ENCODE measurements around the gene CHIT1. TPM values are rescaled to one million over a fixed set of nuclear protein-coding genes. Genes with fewer than 3 reads are reported as not detected.

The CHIT1 gene
- total RNA-seq, 1 experiment from 2014 or later = not detected

DNA sequence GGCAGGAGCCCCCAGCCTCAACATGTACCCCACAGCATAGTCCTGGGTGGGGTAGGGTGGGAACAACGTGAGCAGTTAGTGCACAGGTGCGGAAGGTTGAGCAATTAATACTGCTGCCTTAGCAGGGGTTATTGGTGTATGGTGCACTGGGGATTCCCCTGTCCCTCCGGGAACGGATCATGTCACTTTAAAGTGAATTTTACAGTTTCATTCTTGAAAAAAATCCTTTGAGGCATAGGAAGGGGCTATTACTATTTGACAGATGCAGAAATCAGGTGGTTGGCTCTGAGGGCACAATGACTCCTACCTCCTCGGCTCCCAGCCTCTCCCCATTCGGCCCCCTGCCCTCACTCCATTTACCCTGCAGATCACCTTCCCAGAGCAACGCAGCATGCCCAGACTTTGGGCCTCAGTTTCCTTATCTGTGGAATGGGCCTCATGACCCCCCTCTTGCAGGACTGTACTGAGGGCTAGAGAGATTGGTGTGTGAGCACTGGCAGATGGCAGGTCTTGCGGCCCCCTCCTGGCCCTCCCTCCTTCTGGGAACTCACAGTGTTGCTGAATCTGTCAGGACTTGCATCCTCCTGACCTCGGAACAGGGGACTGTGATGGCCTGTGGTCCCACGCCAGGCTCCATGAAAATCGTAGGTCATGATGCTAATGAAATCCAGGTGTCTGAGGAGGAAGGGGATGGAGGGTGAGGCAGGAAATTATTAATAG is 48.7 kb downstream of the CHIT1 start:
- Histone ChIP-seq H4K20me1 (ENCODE audit: insufficient read depth) (no peaks in the 10 kb centered on the region), H3K9me2 (ENCODE audit: insufficient read depth) (no peaks in the 10 kb centered on the region), H3K27me3 (ENCODE audit: insufficient read depth, low read length) (no peaks in the 10 kb centered on the region), H3K36me3 (ENCODE audit: control insufficient read depth in 1 of 2, insufficient read depth in 2 of 2, low read length in 2 of 2) (no peaks in the 10 kb centered on the region), H3K79me2 (ENCODE audit: insufficient read depth, low read length) (no peaks in the 10 kb centered on the region), H3K27ac (ENCODE audit: low read depth, low read length) (no peak overlapping the region), H3K9me3 (ENCODE audit: control insufficient read depth in 1 of 2, insufficient read depth in 1 of 2, low read depth in 1 of 2, low read length in 2 of 2) (no peaks in the 10 kb centered on the region), H3K4me1 (ENCODE audit: control insufficient read depth in 1 of 2, insufficient read depth in 2 of 2, low read length in 2 of 2) (peaks cover 21 to 54% of the 10 kb centered on the region in 2 experiments), H3K9ac (ENCODE audit: low read length) (no peak overlapping the region), H2AFZ (ENCODE audit: low read depth, low read length, poor library complexity, severe bottlenecking) (no peak overlapping the region), H3K4me2 (ENCODE audit: low read length) (no peak overlapping the region), H3K4me3 (replicated peaks in 1 of 2; ENCODE audit: low read depth in 1 of 2, low read length in 2 of 2) (no peak overlapping the region)
- ATAC-seq = no peak
- RAD21 ChIA-PET (ENCODE audit: low non-redundant PET in 1 of 2, low total read pairs in 2 of 2, uncharacterized antibody in 2 of 2, unreplicated experiment in 2 of 2) = no interaction called here
- no peak for DNase-seq (ENCODE audit: low read depth, low spot score)
- no TSS peak for BruUV-seq (replicated peaks)
- POLR2A ChIA-PET = no interaction called here
- CTCF ChIA-PET = no interaction called here
- TF ChIP-seq, protein P1, sequence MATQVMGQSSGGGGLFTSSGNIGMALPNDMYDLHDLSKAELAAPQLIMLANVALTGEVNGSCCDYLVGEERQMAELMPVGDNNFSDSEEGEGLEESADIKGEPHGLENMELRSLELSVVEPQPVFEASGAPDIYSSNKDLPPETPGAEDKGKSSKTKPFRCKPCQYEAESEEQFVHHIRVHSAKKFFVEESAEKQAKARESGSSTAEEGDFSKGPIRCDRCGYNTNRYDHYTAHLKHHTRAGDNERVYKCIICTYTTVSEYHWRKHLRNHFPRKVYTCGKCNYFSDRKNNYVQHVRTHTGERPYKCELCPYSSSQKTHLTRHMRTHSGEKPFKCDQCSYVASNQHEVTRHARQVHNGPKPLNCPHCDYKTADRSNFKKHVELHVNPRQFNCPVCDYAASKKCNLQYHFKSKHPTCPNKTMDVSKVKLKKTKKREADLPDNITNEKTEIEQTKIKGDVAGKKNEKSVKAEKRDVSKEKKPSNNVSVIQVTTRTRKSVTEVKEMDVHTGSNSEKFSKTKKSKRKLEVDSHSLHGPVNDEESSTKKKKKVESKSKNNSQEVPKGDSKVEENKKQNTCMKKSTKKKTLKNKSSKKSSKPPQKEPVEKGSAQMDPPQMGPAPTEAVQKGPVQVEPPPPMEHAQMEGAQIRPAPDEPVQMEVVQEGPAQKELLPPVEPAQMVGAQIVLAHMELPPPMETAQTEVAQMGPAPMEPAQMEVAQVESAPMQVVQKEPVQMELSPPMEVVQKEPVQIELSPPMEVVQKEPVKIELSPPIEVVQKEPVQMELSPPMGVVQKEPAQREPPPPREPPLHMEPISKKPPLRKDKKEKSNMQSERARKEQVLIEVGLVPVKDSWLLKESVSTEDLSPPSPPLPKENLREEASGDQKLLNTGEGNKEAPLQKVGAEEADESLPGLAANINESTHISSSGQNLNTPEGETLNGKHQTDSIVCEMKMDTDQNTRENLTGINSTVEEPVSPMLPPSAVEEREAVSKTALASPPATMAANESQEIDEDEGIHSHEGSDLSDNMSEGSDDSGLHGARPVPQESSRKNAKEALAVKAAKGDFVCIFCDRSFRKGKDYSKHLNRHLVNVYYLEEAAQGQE (IDR thresholded peaks at IDR 0.05; ENCODE audit: low read depth) = no peak
- TF ChIP-seq ZNF274 (IDR thresholded peaks at IDR 0.05; ENCODE audit: low read depth, low read length) (no peak), FOSL1 (IDR thresholded peaks at IDR 0.05; ENCODE audit: low read depth) (no peak), POLR2A (IDR thresholded peaks at IDR 0.05; ENCODE audit: borderline replicate concordance, extremely low read depth, insufficient read depth, insufficient read length) (no peak), SRF (IDR thresholded peaks at IDR 0.05; ENCODE audit: low read depth) (no peak)
- TF ChIP-seq, protein P2, sequence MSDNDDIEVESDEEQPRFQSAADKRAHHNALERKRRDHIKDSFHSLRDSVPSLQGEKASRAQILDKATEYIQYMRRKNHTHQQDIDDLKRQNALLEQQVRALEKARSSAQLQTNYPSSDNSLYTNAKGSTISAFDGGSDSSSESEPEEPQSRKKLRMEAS (IDR thresholded peaks at IDR 0.05) = no peak
- intact Hi-C loops (cut with micrococcal nuclease) = no loop called here

Data from HCT116 (cell line).